SKM-1 treated with dmso at 0.1 percent for 144 hours (cell line): ENCODE data around the gene OSM.
"Not testable (repeated sequence)": the region's sequence is repeated elsewhere in the genome, so short reads cannot be mapped to it uniquely, and the experiment has no call there.

Source experiments
- DNase-seq: peaks from one replicate; lab custom pipeline; 2025; ENCODE audit not compliant: unreplicated experiment; lab: John Stamatoyannopoulos, UW

Gene OSM

GRCh38 chr22:30245985-30246813, 20.5 kb downstream of the OSM start, which contains the start of gene LIF:
Gene LIF (minus strand): TSS chr22:30246759. CDS start chr22:30246695, 64 bp downstream.
- DNase-seq: no peak

- no peak for DNase-seq
These were observed 21.3 kb downstream of the OSM start for GRCh38 chr22:30245181-30245984.

GRCh38 chr22:30244641-30245040, 22.0 kb downstream of the OSM start:
- no peak for DNase-seq

DNA sequence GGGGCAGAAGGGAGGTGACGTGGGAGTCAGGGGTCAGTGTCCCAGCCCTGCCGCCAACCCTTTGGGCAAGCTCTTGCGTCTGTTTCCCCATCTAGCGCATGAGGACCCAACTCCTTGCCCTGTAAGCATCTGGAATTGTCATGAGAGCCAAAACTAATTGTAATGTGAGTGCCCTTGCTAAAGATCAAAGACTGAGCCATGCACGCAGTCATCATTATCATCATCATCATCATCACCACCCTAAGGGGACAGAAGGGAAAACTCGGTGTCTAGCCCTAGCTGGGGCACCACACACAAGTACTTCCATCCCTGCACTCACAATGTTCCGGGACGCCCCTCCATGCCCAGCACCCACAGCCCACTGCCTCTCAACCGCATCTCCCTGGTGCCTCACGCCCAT, 22.6 kb downstream of the OSM start:
- DNase-seq: no peak

DNA sequence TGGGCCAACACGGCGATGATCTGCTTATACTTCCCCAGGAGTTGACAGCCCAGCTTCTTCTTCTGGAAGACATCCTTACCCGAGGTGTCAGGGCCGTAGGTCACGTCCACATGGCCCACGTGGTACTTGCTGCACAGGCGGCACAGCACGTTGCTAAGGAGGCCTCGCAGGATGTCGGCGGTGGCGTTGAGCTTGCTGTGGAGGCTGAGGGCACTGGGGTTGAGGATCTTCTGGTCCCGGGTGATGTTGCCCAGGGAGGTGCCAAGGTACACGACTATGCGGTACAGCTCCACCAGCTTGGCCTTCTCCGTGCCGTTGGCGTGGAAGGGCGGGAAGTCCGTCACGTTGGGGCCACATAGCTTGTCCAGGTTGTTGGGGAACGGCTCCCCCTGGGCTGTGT, 23.0 kb downstream of the OSM start:
- no peak for DNase-seq

DNA sequence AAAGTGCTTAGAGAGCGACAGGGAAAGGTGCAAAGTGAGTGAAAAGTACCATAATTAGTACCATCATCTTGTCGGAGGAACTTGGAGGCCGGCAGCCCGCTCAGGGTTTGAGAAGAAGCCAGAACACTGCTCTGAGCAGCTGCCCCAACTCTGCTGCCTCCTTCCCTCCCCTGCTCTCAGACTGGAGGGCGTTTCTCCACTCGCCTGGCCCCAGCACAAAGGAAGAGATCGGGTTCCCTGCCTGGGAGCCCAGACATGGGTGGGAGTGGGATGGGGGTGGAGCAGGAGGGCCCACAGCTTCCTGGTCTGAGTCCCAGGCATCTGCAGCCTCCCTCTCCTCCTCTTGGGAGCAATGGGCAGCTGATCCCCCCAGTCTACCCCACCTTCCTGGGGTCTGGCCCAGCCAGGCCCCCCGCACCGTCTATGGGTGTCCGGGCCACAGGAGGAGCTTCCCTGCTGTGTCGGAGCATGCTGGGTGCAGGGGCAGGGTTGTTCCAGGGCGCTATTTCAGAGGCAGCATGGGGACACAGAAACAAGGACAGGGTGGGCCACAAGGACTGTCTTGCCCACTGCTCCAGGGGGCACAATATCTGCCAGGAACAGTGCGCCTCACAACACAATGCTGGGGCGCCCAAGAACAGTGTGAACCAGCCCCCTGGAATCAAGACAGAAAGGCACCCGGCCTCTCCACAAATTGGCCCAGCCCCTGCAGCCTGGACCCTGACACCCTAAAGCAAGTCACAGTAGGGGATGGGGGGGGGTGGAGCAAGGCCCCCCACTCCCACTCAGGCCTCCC, 24.9 kb downstream of the OSM start:
- DNase-seq: no peak

- DNase-seq: no peak
These were observed 25.9 kb downstream of the OSM start for GRCh38 chr22:30240541-30241417.

- DNase-seq: no peak
These were observed 26.9 kb downstream of the OSM start for GRCh38 chr22:30239488-30240405.

DNA sequence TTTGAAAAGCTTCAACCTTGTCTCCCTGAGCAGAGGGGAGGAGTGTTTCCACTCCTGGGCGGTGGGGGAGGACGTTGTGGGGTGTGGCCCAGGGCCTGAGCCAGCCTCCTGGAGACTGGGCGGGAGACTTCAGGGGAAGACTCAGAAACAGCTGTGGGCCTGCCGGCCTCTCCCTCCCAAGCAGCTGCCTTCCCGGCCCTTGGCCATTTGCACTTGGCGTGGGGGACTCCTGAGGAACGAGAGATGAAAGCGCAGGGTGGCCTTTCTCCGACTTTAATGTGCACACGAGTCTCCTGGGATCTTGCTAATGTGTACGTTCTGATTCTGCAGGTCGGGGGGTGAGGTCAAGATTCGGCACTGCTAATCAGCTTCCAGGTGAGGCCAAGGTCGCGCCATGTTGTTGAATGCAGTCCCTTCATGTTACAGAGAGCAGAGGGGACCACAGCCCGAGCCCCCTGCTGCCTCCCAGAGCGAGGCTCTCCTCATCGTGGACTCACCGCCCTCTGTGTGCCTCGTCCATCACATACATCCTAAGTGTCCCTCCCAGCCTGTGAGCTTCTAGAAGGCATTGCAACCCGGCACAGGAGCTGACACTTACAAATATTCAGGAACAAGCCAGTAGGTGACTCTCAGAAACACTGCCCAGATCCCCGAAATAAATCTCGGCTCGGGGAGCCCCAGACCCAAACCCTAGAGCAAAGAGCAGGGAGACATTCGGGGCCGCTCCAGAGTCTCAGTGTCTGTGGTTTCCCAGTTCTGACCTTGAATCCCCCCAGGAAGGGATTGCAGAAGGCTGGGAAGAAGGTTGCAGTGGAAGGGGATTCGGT, 27.8 kb downstream of the OSM start:
- DNase-seq: no peak

DNA sequence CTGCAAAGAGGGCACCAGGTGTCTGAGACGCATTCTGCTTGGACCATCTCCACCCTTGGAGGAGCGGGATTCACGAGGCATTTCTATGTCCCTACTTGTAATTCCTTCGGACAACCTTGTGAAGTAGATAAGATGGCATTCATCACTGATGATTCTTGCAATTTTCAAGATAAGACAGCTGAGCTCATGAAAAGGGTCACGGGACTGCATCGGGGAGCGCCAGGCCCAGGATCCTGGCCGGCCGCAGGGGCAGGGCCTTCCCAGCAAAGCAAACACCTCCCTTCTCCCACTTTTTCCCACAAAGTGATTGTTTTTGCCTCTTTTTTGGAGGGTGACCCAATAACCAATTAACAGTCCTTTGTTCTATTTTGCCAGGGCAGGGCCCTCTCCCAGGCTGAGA, 28.5 kb downstream of the OSM start:
- no peak for DNase-seq

DNA sequence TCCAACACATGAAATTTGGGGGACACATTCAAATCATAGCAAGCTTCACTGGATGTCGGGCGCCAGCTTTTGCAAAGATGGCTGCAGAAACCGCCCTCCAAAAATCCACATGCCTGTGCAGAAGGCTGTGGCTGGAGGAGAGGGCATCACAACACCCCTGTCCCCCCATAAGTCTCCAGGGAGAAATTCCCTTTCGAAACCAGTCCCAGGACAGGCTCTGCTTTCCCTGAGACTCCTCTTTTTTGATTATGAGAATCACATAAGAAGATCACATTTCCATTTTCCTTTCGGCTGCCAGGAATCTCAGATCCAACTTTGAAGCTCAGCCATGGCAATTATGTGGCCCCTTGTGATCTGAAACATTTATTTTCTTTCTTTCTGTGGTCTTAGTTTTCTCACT, 29.8 kb downstream of the OSM start:
- no peak for DNase-seq

GRCh38 chr22:30235687-30236170, 30.9 kb downstream of the OSM start:
- no peak for DNase-seq

- no peak for DNase-seq
These were observed 31.7 kb downstream of the OSM start for GRCh38 chr22:30234786-30235470.

GRCh38 chr22:30234325-30234724, 32.3 kb downstream of the OSM start:
- not testable (repeated sequence) for DNase-seq

DNA sequence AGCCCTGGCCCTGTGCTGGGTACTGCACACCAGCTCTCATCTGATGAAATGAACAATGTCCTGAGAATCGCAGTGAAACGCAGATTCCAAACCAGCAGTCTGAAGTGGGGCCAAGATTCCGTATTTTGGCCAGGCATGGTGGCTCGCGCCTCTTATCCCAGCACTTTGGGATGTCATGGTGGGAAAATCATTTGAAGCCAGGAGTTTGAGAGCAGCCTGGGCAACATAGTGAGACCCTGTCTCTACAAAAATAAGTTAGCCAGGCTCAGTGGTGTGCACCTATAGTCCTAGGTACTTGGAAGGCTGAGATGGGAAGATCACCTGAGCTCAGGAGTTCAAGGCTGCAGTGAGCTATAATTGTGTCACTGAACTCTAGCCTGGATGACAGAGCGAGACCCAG, 33.1 kb downstream of the OSM start:
- no peak for DNase-seq

DNA sequence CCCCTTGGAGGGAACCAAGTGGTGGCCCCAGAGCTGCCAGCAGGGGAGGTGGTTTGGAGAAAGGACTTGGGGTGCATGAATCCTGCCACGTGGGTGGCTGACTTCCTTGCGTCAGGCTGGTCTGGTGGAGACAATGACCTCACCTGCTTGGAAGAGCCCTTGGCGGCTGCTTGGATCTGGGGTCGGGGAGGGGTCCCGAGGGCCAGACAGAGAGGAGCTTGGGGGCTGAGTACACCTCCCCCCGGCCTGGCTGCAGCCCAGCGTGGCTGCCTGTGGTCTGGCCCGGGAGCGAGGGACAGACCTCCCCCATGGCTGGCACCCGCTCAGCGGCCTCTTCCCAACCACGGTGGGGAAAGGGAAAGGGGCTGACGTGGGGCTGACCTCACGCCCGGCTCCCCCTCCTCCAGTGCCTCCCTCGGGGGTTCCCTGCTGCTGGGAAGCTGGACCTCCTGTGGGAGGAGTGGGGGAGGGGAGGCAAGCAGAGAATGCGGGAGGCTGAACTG, 33.9 kb downstream of the OSM start:
- DNase-seq: no peak

DNA sequence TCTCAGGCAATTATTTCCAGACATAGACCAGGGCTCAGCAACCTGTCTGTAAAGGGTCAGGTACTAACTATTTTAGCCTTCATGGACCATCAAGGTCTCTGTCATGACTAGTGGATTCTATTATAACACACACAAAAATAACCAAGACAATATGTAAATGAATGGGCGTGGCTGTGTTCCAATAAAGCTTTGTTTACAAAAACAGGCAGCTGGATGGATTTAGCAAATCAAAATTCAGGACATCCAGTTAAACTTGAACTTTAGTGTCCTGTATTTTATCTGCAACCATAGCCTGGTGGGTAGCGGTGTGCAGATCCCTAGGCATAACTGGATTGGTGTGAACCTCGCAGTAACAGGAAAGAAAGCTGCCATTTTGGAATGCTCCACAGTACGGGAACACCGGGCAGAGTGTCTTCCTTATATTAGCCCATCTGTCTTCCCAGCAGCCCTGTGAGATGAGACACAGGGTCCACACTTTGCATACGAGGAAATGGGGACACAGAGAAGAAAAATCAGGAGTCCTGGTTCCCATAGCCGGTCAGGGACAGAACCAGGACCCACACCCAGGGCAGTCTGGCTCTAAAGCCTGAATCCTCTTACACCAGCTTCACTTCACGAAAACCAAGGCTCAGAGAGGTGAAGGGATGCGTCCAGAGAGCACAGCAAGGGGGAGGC, 35.7 kb downstream of the OSM start:
- DNase-seq: no peak
